Astrocyte (in vitro differentiated cells and primary cell): ENCODE results near the gene ZNF469.

Experiments
- EZH2 ChIP-seq: IDR thresholded peaks from 2 replicates; pipeline ENCODE4 v1.6.1; 2012; ENCODE audit warnings: mild to moderate bottlenecking, low read length, inconsistent platforms; ENCODE audit not compliant: insufficient read depth
- TF ChIP-seq, protein P1 (sequence below): IDR thresholded peaks from 2 replicates; pipeline ENCODE4 v1.5.1; 2011; ENCODE audit warnings: low read depth, mild to moderate bottlenecking, inconsistent platforms, low read length, moderate library complexity; ENCODE audit not compliant: insufficient read depth

DNA sequence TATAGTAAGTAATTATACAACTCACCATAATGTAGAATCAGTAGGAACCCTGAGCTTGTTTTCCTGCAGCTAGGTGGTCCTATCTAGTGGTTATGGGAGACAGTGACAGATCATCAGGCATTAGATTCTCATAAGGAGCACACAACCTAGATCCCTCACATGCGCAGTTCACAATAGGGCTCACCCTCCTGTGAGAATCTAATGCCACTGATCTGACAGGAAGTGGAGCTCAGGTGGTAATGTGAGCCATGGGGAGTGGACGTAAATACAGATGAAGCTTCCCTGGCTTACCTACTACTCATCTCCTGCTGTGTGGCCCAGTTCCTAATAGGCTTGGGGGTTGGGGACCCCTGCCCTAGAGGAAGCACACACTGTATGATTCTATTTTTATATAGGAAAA is 21.8 kb upstream of the ZNF469 start:
- TF ChIP-seq, protein P1, sequence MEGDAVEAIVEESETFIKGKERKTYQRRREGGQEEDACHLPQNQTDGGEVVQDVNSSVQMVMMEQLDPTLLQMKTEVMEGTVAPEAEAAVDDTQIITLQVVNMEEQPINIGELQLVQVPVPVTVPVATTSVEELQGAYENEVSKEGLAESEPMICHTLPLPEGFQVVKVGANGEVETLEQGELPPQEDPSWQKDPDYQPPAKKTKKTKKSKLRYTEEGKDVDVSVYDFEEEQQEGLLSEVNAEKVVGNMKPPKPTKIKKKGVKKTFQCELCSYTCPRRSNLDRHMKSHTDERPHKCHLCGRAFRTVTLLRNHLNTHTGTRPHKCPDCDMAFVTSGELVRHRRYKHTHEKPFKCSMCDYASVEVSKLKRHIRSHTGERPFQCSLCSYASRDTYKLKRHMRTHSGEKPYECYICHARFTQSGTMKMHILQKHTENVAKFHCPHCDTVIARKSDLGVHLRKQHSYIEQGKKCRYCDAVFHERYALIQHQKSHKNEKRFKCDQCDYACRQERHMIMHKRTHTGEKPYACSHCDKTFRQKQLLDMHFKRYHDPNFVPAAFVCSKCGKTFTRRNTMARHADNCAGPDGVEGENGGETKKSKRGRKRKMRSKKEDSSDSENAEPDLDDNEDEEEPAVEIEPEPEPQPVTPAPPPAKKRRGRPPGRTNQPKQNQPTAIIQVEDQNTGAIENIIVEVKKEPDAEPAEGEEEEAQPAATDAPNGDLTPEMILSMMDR, result no peak
- TF ChIP-seq EZH2, result no peak
